WERI-Rb-1 (cell line): Measurements from ENCODE around the gene KRT81.
"Not testable (repeated sequence)": the region's sequence is repeated elsewhere in the genome, so short reads cannot be mapped to it uniquely, and the experiment has no call there.

Experiments
- DNase-seq: peaks from one replicate; pipeline ENCODE4 v3.0.0-alpha.2; 2020
- H3K27ac ChIP-seq: fragments of 250-450 bp; sonication (Bioruptor Pico); 2 replicates; pipeline ENCODE4 v1.5.1; 2020; ENCODE audit warnings: mild to moderate bottlenecking, moderate library complexity
- H3K27me3 ChIP-seq: fragments of 250-450 bp; sonication (Bioruptor Pico); 2 replicates; pipeline ENCODE4 v1.5.1; 2021; ENCODE audit warnings: mild to moderate bottlenecking, low read depth, moderate library complexity; ENCODE audit not compliant: insufficient read depth, severe bottlenecking
- H3K36me3 ChIP-seq: fragments of 250-450 bp; sonication (Bioruptor Pico); 2 replicates; pipeline ENCODE4 v1.5.1; 2020; ENCODE audit warnings: mild to moderate bottlenecking, moderate library complexity
- H3K4me3 ChIP-seq: 2 replicates; pipeline ENCODE4 v1.5.1; 2011; ENCODE audit warnings: low read depth, mild to moderate bottlenecking, control low read depth, low read length
- H3K9me3 ChIP-seq: fragments of 250-450 bp; sonication (Bioruptor Pico); 2 replicates; pipeline ENCODE4 v1.5.1; 2021; ENCODE audit warnings: mild to moderate bottlenecking, moderate library complexity; ENCODE audit not compliant: severe bottlenecking
- TF ChIP-seq, protein P1 (sequence below): IDR thresholded peaks from 2 replicates; pipeline ENCODE4 v1.5.1; 2011; ENCODE audit warnings: low read depth, mild to moderate bottlenecking, control low read depth, inconsistent platforms, low read length

KRT81 gene

DNA sequence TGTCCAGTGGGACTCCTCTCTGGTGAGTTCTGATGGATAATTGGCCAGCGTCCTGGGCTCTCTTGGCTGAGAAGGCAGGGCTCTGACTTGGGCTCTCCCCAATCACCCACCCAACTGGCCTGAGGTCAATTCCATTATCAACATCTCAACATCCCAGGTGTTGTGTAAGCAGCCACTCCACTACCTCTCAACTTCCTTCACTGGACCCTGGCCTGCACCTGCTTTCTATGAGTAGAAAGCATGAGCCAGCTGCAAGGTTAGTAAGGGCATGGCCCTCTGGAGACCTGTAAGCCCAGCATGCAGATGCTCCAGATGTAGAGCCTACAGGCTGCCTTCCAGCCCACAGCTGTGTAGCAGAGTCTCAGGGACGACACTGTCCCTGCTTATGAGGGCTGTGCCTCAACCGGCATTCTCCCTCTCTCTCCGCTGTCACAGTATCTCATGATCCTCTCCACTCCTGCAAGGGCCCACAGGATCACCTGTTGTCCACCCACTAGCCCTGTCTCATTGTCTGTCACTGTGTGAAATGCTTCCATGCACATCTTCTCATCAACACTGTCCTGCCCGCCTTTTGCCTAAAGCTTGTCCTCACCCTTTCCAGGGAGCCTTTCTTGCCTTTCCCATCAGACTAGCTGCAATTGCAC, 5.4 kb upstream of the KRT81 start:
- Histone ChIP-seq H3K9me3 (no peaks in the 10 kb centered on the region), H3K27me3 (peaks cover 52% of the 10 kb centered on the region), H3K27ac (no peak overlapping the region), H3K36me3 (no peaks in the 10 kb centered on the region), H3K4me3 (no peak overlapping the region)
- TF ChIP-seq, protein P1, sequence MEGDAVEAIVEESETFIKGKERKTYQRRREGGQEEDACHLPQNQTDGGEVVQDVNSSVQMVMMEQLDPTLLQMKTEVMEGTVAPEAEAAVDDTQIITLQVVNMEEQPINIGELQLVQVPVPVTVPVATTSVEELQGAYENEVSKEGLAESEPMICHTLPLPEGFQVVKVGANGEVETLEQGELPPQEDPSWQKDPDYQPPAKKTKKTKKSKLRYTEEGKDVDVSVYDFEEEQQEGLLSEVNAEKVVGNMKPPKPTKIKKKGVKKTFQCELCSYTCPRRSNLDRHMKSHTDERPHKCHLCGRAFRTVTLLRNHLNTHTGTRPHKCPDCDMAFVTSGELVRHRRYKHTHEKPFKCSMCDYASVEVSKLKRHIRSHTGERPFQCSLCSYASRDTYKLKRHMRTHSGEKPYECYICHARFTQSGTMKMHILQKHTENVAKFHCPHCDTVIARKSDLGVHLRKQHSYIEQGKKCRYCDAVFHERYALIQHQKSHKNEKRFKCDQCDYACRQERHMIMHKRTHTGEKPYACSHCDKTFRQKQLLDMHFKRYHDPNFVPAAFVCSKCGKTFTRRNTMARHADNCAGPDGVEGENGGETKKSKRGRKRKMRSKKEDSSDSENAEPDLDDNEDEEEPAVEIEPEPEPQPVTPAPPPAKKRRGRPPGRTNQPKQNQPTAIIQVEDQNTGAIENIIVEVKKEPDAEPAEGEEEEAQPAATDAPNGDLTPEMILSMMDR, result no peak
- DNase-seq, result no peak

DNA sequence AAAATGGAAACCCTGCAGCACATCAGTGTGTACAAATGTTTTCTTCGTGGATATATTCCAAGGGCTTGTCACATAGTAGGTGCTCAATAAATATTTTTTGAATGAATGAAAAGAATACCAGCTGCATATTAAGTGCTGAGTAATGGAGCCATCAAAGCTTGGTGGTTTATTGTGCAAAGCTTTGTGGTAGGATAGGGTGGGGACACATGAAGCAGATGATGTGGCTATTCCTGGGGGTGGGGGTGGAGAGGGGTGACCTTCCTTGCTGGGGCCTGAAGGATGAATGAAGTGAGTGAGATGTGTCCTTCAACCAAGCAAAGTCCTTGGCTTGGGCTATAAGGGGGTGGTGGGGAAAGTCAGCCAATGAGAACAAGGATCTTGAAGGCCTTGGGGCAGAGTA, 4.3 kb upstream of the KRT81 start:
- no peak for DNase-seq
- Histone ChIP-seq H3K27me3 (peaks cover 55% of the 10 kb centered on the region), H3K36me3 (no peaks in the 10 kb centered on the region), H3K9me3 (no peaks in the 10 kb centered on the region), H3K4me3 (no peak overlapping the region), H3K27ac (no peak overlapping the region)
- TF ChIP-seq, protein P1, result no peak

GRCh38 chr12:52294803-52295202, 3.5 kb upstream of the KRT81 start:
- Histone ChIP-seq H3K9me3 (no peaks in the 10 kb centered on the region), H3K4me3 (no peak overlapping the region), H3K27ac (no peak overlapping the region), H3K36me3 (no peaks in the 10 kb centered on the region), H3K27me3 (peaks cover 55% of the 10 kb centered on the region)
- no peak for DNase-seq
- TF ChIP-seq, protein P1, result no peak

DNA sequence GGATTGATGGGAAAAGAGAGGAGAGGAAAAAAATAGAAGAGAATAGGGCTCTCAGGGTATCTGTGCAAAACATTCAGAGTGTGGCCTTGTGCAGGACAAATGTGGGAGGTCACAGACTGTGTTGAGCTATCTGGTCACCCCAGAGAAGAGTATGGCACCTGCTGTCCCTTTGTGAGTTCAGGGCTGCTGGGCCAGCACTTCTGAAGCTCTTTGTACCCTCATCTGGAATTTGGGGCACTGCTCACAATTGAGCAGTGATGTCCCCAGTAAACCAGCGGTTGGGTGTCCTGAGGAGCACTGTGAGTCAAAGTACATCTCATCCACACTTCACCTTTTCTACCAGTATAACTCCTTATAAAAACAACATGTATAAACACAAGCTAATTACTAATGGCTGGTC, 2.6 kb upstream of the KRT81 start:
- TF ChIP-seq, protein P1, result no peak
- Histone ChIP-seq H3K9me3 (no peaks in the 10 kb centered on the region), H3K4me3 (no peak overlapping the region), H3K27me3 (peaks cover 50% of the 10 kb centered on the region), H3K36me3 (no peaks in the 10 kb centered on the region), H3K27ac (no peak overlapping the region)
- no peak for DNase-seq

- H3K36me3 ChIP-seq, H3K27ac ChIP-seq, DNase-seq, H3K4me3 ChIP-seq, H3K9me3 ChIP-seq: not testable (repeated sequence)
- H3K27me3 ChIP-seq, result peaks cover 46% of the 10 kb centered on the region
Observed at GRCh38 chr12:52290483-52291134, 725 bp downstream of the KRT81 start.

- not testable (repeated sequence) for H3K4me3 ChIP-seq, H3K27ac ChIP-seq, H3K36me3 ChIP-seq, DNase-seq, H3K9me3 ChIP-seq
- peaks cover 26% of the 10 kb centered on the region for H3K27me3 ChIP-seq
Observed at GRCh38 chr12:52287816-52288805, 3.2 kb downstream of the KRT81 start.
